ENCODE results near the gene FNDC5.

The FNDC5 gene

GRCh38 chr1:32859915-32860314, 10.8 kb downstream of the FNDC5 start:
- no peak for DNase-seq (ENCODE audit: low read depth)
- in situ Hi-C loops (cut with HindIII; ENCODE audit: low sequenced_read_pairs): no loop called here
- no peak overlapping the region for H3K4me3 ChIP-seq (ENCODE audit: low read depth, low read length)
- TF ChIP-seq CTCF (IDR thresholded peaks at IDR 0.05; ENCODE audit: low read depth, low read length, missing control alignments): no peak

- no peak overlapping the region for H3K4me3 ChIP-seq (ENCODE audit: low read depth, low read length)
- in situ Hi-C loops (cut with HindIII; ENCODE audit: low sequenced_read_pairs): no loop called here
- no peak for TF ChIP-seq CTCF (IDR thresholded peaks at IDR 0.05; ENCODE audit: low read depth, low read length, missing control alignments)
- DNase-seq (ENCODE audit: low read depth): no peak
Observed at GRCh38 chr1:32858791-32859190, 11.9 kb downstream of the FNDC5 start.

DNA sequence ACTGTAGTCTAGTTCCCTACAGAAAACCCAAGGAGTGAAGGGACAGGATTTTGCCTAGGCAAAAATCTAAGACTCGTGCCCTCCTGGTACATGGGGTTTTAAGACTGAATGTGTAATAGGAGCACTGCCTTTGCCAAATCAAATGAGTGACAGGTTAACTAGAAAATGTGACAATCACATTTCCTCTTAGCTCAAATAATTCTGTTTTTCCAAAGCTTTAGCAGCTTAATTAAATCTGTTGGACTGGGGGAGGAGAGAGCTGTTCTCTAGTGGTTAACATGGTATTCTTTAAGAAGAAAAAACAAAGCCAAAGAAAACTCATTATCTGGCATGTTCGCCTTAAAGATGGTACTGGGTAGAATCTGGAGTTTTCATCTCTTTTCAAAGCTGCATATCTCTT, 12.6 kb downstream of the FNDC5 start:
- in situ Hi-C loops (cut with HindIII; ENCODE audit: low sequenced_read_pairs): no loop called here
- H3K4me3 ChIP-seq (ENCODE audit: low read depth, low read length): no peak overlapping the region
- TF ChIP-seq CTCF (IDR thresholded peaks at IDR 0.05; ENCODE audit: low read depth, low read length, missing control alignments): no peak
- no peak for DNase-seq (ENCODE audit: low read depth)

- in situ Hi-C loops (cut with HindIII; ENCODE audit: low sequenced_read_pairs): no loop called here
- no peak for TF ChIP-seq CTCF (IDR thresholded peaks at IDR 0.05; ENCODE audit: low read depth, low read length, missing control alignments)
- no peak overlapping the region for H3K4me3 ChIP-seq (ENCODE audit: low read depth, low read length)
- DNase-seq (ENCODE audit: low read depth): no peak
Observed at GRCh38 chr1:32855861-32856617, 14.7 kb downstream of the FNDC5 start.

DNA sequence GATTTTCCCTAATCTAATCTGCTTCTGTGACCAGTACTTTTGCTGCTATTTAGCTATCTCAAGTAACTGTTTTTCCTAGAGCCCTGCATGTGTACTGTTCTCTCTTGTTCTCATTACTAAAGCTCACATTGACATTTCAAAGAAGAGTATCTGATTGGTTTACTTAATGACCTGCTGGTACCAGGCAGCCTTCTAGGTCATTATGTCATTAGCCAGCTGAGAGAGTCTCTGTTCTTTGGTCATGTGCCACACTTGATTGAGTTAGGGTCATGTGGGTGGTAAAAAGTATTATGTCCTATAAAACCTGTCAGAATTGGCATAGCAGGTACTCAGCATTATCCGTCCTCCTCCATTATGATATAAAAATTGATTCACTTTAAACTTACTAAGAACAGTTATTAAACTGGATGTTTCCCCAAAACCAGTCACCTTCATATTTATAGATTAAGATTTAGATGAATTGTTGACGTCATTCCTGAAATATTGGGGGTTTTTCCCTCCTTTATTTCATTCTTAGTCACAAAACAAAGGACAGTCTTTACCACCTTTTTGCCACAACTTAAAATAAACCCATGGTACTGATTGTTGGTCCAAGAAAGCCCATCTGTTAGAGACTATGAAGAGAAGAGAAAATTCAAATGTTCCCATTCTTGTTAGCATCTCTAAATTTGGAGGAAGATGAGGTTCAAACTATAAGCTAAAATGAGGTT, 22.2 kb downstream of the FNDC5 start:
- in situ Hi-C loops (cut with HindIII; ENCODE audit: low sequenced_read_pairs): no loop called here
- TF ChIP-seq CTCF (IDR thresholded peaks at IDR 0.05; ENCODE audit: low read depth, low read length, missing control alignments): no peak

DNA sequence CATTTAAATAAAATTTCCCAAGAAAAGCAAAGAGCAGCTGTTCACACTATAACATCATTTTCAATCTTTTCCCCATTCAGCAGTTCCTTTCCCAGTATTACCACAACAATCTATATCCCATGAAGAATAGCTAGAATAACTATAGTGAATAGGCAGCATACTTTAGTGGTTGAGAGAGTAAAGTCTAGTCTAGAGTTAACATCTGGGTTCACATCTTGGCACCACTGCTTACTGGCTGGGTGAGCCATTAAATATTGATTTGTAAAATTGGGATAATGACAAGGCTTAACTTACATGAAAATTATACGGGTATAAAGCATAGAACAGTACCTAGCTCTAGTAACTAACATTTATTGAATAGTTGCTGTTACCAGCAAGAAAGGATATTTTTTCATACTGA, 38.8 kb downstream of the FNDC5 start:
- no peak for DNase-seq (ENCODE audit: low read depth)
- TF ChIP-seq CTCF (IDR thresholded peaks at IDR 0.05; ENCODE audit: low read depth, low read length, missing control alignments): no peak
- in situ Hi-C loops (cut with HindIII; ENCODE audit: low sequenced_read_pairs): no loop called here
- H3K4me3 ChIP-seq (ENCODE audit: low read depth, low read length): no peak overlapping the region

More for the DNA sequence above, 22.2 kb downstream of the FNDC5 start:
- no peak overlapping the region for H3K4me3 ChIP-seq (ENCODE audit: low read depth, low read length)
- DNase-seq (ENCODE audit: low read depth): no peak
